Limb (tissue), 2 donors: ENCODE data around the gene EFNB3.

ENCODE experiments used
- DNase-seq, 2 donors: peaks; one replicate each; pipeline ENCODE4 v3.0.0-alpha.2; 2016; ENCODE audit errors: extremely low spot score in 2 of 2

The EFNB3 gene

GRCh38 chr17:7716901-7717755 is 12.1 kb downstream of the EFNB3 start, which contains the start of gene DNAH2:
Gene DNAH2 (plus strand): TSS chr17:7717744. CDS start chr17:7719735, 1,991 bp downstream.
- peak; percentile 92 to 94 for DNase-seq

DNA sequence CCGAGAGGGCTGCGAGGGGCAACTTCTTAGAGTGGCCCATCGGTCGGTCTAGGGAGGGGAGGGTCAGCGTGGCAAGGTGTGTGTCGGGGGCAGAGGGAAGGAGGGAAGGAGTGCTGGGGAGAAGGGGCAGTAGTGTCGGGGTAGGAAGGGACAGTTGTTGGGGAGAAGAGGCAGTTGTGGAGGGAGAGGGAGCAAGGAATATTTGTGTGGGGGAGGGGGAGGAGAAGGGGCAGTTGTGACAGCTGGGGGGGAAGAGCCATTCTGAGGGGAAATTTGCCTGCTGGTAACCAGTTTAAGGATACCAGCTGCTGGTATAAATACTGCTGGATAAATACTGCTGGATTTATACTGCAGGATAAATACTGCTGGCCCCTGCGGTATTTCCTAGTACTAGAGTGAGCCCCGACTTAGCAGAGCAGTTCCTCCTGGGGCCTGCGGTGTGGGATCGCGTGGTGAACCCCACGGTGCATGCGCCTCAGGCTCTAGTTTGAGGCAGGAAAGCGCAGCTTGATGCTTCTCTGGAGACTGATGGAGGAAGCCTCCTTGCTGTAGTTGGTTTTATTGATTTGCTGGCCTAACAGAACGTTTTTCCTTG is 12.9 kb downstream of the EFNB3 start:
- no peak for DNase-seq

DNA sequence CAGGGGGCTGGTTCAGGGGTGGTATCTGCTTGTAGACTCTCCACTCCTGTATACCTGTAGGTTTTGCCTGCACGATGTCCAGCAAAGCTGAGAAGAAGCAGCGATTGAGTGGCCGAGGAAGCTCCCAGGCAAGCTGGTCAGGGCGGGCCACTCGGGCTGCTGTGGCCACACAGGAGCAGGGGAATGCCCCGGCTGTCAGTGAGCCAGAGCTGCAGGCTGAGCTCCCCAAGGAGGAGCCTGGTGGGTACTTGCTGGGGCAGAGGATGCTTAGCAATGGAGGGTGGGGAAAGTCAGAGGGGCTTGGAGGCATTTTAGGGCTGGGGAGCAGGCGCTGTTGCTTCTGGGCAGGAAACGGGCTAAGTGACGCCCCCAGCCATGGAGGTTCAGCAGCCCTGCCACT is 14.7 kb downstream of the EFNB3 start:
- no peak for DNase-seq

- DNase-seq = no peak
These were observed 15.1 kb downstream of the EFNB3 start for GRCh38 chr17:7720125-7720524.

GRCh38 chr17:7721612-7722011 is 16.6 kb downstream of the EFNB3 start:
- DNase-seq = no peak

DNA sequence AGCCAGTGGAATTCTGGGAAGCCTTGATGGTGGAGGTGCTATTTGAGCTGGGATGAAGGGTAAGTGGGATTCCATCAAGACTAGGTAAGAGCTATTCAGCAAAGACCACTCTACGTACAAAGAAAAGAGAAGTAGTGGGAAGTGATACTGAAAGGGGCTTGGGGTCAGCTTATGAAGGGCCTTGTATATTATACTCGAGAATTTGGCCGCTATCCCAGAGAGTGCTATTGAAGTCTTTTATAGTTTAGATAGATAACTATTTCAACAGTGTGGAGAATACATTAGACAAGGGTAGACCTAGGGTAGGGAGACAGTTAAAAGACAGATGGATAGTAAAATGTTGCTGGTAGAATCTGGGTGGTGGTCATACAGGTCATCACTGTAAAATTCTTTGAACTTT is 22.9 kb downstream of the EFNB3 start:
- DNase-seq = no peak

DNA sequence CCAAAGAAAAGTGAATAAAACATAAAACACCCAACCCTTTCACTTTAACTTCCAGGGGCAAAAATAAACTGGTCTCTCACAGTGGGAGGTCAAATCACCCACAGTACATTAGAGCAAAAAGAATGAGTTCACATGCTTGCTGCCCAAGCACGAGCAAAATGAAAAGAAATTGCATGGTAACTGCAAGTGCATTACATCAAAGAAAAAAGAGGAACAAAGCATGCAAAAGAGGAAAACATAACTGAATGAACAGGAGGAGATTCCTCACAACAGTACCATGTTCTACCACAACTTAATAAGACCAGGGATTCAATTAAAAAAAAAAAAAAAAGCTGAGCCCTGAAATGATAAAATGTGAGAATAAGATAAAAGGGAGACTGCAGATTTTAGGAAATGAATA is 24.8 kb downstream of the EFNB3 start:
- no peak for DNase-seq

DNA sequence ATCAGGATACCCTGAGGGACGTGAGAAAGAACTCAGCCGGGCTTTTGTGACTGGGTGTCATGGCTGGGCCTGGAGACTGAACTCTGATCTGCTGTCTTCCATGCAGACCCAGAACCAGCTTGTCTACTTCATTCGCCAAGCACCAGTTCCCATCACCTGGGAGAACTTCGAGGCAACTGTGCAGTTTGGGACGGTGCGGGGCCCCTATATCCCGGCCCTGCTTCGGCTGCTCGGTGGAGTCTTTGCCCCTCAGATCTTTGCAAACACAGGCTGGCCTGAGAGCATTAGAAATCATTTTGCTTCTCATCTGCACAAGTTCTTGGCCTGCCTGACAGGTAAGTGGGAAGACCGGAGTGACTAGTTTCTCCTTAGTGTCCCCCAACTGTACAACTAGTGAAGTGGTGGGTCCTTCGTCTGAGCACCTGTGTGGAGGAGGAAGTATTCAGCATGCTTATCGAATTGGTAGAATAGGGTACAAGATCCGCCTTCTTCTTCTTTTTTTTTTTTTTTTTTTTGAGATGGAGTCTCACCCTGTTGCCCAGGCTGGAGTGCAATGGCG is 28.1 kb downstream of the EFNB3 start:
- no peak for DNase-seq

- no peak for DNase-seq
These were observed 32.6 kb downstream of the EFNB3 start for GRCh38 chr17:7737601-7738000.

- no peak for DNase-seq
These were observed 34.7 kb downstream of the EFNB3 start for GRCh38 chr17:7739746-7740145.

DNA sequence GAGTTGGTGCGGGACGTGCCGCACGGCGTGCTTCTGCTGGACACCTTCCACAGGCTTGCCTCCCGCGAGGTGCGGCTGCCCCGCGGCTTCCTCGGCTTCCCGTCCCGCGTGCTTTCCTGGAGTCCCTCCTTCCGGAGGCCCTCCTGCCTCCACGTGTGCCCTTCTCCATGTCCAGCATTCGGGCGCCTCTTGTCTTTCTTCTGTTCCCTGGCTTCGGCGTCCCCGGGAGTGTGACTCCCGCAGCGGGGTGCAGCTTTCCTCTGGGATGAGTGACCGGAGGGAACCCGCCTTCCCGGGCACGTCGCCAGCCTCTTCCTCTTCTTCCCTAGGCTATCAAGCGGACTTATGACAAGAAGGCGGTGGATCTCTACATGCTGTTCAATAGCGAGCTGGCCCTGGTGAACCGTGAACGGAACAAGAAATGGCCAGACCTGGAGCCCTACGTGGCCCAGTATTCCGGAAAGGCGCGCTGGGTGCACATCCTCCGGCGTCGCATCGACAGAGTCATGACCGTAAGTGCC is 35.5 kb downstream of the EFNB3 start:
- DNase-seq = no peak

- no peak for DNase-seq
These were observed 37.7 kb downstream of the EFNB3 start for GRCh38 chr17:7742729-7743128.

DNA sequence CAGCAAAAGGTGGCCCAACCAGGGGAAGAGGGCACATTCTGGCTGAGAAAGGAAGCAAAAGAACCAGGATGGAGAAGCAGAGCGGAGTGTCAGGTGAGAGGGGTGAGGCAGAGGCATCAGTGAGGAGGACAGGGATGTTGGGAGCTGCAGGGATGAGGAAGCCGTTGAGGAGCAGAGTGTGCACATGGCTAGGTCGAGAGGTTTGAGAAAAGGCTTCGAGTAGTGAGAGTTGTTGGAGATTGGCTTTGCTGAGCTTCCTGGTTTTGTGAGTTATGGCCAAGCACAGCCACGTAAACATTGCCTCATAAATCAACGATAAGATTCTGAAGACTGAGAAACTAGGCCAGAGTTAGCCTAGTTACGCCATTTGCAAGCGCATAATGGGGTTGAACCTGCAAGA is 39.4 kb downstream of the EFNB3 start:
- DNase-seq = no peak

DNA sequence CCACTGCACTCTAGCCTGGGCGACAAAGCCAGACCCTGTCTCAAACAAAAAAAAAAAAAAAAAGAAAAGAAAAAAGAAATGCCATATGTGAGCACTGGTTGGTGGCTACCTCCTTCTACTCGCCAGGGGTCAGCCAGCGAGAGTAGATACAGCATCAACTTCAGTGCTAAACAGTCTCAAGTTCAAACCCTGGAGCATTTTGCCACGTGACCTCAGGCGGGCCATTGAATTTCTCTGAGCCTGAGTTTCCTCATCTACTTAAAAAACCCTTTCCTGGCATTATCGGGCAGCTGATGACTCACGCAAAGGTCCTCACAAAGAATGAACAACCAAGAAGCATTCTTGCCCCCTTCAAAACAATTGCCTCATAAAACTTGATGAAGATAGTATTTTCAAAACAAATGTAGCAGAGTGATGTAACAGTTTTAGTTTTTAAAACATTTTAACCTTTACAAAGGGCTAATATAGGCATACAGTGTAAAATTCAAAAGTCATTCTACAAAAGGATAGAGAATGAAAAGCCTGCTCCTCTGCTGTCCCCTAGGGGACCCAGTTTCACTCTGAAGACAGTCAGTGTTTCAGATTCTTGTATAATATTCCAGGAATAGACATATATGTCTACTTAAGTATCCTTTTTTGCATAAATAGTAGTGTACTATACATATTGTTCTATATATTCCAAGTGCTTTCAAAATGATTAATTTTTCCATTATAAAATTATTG is 40.9 kb downstream of the EFNB3 start:
- DNase-seq = no peak

DNA sequence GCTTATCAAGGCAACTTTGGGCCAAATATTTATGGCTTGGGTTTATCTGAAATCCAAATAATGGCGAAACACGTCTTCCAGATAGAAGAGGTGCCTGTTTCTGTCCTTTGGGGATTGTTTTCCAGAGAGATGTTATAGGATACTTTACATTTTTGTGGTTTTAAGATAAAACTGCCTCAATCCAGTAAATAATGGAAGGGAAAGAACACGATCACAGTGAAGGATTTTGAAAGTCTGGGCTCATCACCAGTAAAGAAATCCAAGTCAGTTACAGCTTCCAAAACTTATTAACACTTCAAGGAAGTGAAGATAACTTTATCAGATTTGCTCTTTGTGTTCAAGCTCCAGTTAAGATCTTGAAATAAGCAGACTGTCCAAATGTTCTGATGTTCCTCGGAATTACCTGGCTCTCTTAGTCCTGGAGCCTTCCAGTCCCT is 42.7 kb downstream of the EFNB3 start:
- DNase-seq = no peak

DNA sequence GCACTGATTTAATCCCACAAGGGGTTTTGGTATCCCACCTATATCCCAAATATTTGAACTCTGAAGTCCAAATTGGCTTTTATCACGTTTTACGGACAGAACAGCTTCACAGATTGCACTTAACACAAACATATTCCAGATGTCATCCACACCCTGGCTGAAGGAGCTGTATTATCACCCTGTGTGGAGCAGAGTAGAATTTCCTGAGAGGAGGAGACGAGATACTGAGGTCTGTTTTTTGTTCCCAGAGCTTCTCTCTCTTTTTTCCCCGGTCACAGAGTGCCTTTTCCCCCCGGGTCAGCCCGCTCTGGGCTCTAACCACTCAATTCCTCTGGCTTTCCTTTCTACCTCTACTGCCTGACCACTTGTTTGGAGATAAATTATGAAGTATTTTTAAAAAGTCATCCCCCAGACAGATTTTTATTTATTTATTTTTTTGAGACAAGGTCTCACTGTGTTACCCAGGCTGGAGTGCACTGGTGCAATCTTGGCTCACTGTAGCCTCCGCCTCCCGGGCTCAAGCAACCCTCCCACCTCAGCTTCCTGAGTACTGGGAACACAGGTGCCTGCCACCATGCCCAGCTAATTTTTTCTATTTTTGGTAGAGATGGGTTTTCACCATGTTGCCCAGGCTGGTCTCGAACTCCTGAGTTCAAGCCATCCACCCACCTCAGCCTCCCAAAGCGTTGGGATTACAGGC is 43.2 kb downstream of the EFNB3 start:
- DNase-seq = no peak

- no peak for DNase-seq
These were observed 45.4 kb downstream of the EFNB3 start for GRCh38 chr17:7750321-7750821.

DNA sequence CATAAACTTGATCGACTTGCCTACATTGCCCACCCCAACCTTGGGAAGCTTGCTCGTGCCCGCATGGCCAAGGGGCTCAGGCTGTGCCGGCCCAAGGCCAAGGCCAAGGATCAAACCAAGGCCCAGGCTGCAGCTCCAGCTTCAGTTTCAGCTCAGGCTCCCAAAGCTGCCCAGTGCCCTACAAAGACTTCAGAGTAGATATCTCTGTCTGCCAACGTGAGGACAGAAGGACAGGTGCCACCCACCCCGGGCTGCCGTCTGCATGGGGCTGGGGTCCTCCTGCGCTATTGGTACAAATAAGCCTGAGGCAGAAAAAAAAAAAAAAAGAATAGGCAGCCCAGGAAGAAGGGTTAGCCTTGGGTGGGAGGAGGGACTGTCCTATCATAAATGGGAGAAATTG is 49.7 kb downstream of the EFNB3 start:
- no peak for DNase-seq

DNA sequence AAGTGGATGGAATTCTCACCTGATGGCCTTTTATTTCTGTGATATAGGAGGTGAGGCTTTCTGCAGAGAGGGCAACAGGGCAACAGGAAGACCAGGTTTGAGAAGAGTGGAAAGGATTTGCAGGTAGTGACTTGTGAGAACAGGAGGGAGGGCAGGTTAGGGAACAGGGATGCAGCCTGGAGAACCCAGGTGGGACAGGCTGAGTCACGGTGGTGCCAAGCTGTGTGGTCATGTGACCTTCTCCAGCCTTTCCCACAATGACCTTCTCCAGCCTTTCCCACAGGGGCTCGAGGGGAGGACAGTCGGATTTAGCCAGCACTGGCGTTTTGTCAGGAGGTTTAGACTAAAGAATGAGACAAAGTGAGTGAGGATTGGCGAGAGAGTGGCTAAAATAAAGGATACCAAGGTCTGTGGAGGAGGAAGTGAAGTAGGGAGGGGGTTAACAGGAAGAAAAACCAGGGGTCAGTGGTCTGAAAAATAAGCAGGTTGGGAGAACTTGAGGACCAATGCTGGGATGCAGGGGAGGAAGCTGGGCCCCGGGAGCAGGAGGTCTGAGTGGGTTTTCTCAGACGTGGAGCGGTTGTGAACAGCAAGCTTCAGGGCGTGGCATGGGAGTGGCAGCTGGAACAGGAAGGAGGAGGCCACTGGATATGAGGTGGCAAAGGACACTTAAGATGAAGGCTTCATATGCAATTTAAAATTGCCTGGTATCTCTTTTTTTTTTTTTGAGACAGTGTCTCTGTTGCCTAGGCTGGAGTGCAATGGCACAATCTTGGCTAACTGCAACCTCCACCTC is 50.3 kb downstream of the EFNB3 start:
- DNase-seq = no peak

DNA sequence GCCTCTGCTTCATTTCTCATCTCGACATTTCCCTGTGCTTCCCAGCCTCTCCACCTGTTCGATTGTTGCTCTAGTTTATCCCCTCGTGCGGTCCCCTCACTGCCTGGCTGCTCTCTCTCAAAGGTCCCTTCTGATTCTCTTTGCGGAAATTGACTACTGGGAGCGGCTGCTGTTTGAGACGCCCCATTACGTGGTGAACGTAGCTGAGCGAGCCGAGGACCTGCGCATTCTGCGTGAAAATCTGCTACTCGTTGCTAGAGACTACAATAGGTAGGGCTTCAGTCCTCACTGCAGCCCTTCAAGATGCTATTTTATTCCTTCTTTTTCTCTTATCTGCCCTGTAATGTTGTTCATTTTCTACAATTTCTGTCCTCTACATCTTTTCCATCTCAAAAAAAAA is 52.0 kb downstream of the EFNB3 start:
- no peak for DNase-seq
